ENCODE data around the gene HSH2D.
"Not testable (repeated sequence)": the region's sequence is repeated elsewhere in the genome, so short reads cannot be mapped to it uniquely, and the experiment has no call there.

Gene HSH2D

GRCh38 chr19:16119075-16119857 is 24.2 kb upstream of the HSH2D start:
- WGBS (ENCODE audit: insufficient coverage, insufficient read length), result no CpG with 5 or more reads among the region's 19 CpGs
- H3K4me3 ChIP-seq (ENCODE audit: low read length), result not testable (repeated sequence)

DNA sequence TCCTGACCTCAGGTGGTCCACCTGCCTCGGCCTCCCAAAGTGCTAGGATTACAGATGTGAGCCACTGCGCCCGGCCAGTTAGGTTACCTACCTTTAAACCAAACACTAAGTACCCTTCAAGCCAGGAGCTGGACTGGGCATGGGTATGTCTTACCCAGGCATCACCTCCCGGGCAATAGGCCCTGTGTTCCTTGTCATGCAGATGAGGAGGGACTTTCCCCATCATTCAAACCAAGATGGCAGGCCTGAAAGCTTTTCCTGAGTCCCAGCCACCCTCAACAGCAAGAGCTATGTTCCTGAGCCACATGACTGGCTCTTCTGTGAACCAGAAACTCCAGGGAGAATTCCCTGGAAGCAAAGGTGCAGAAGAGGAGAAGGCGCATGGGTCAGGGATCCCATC is 22.3 kb upstream of the HSH2D start:
- no peak for DNase-seq (ENCODE audit: low read depth, low spot score)
- Histone ChIP-seq H3K27me3 (ENCODE audit: control insufficient read depth, insufficient read depth, low read length) (no peaks in the 10 kb centered on the region), H3K27ac (ENCODE audit: low read length) (no peak overlapping the region), H3K4me3 (ENCODE audit: low read length) (no peak overlapping the region), H3K36me3 (ENCODE audit: control insufficient read depth, insufficient read depth, low read length) (peaks cover 43% of the 10 kb centered on the region), H3K9me3 (ENCODE audit: control insufficient read depth, insufficient read depth, low read length) (no peaks in the 10 kb centered on the region), H3K4me1 (ENCODE audit: control insufficient read depth, insufficient read depth, low read length) (no peaks in the 10 kb centered on the region; the same call in 1 of the 2 replicates)
- WGBS (ENCODE audit: insufficient coverage, insufficient read length), result no CpG with 5 or more reads among the region's 5 CpGs

More at GRCh38 chr19:16119075-16119857, 24.2 kb upstream of the HSH2D start:
- H3K4me1 ChIP-seq (ENCODE audit: control insufficient read depth, insufficient read depth, low read length); DNase-seq (ENCODE audit: low read depth, low spot score); H3K27ac ChIP-seq (ENCODE audit: low read length); H3K9me3 ChIP-seq (ENCODE audit: control insufficient read depth, insufficient read depth, low read length); H3K27me3 ChIP-seq (ENCODE audit: control insufficient read depth, insufficient read depth, low read length): not testable (repeated sequence)
- peaks cover 33% of the 10 kb centered on the region for H3K36me3 ChIP-seq (ENCODE audit: control insufficient read depth, insufficient read depth, low read length)

GRCh38 chr19:16121967-16122366 is 21.5 kb upstream of the HSH2D start:
- WGBS (ENCODE audit: insufficient coverage, insufficient read length), result no CpG with 5 or more reads among the region's 11 CpGs

GRCh38 chr19:16124953-16125352 is 18.5 kb upstream of the HSH2D start:
- Histone ChIP-seq H3K27me3 (ENCODE audit: control insufficient read depth, insufficient read depth, low read length) (no peaks in the 10 kb centered on the region), H3K27ac (ENCODE audit: low read length) (no peak overlapping the region), H3K36me3 (ENCODE audit: control insufficient read depth, insufficient read depth, low read length) (peaks cover 60% of the 10 kb centered on the region), H3K9me3 (ENCODE audit: control insufficient read depth, insufficient read depth, low read length) (no peaks in the 10 kb centered on the region), H3K4me3 (ENCODE audit: low read length) (no peak overlapping the region), H3K4me1 (ENCODE audit: control insufficient read depth, insufficient read depth, low read length) (no peaks in the 10 kb centered on the region; the same call in 1 of the 2 replicates)
- WGBS (ENCODE audit: insufficient coverage, insufficient read length), result no CpG with 5 or more reads among the region's 14 CpGs
- no peak for DNase-seq (ENCODE audit: low read depth, low spot score)

More at GRCh38 chr19:16121967-16122366, 21.5 kb upstream of the HSH2D start:
- no peak overlapping the region for H3K27ac ChIP-seq (ENCODE audit: low read length)
- H3K36me3 ChIP-seq (ENCODE audit: control insufficient read depth, insufficient read depth, low read length), result peaks cover 48% of the 10 kb centered on the region
- no peak for DNase-seq (ENCODE audit: low read depth, low spot score)
- no peak overlapping the region for H3K4me3 ChIP-seq (ENCODE audit: low read length)
- H3K9me3 ChIP-seq (ENCODE audit: control insufficient read depth, insufficient read depth, low read length), result no peaks in the 10 kb centered on the region
- no peaks in the 10 kb centered on the region for H3K27me3 ChIP-seq (ENCODE audit: control insufficient read depth, insufficient read depth, low read length)
- no peaks in the 10 kb centered on the region; the same call in 1 of the 2 replicates for H3K4me1 ChIP-seq (ENCODE audit: control insufficient read depth, insufficient read depth, low read length)

GRCh38 chr19:16125737-16126495 is 17.6 kb upstream of the HSH2D start:
- no peaks in the 10 kb centered on the region for H3K27me3 ChIP-seq (ENCODE audit: control insufficient read depth, insufficient read depth, low read length)

DNA sequence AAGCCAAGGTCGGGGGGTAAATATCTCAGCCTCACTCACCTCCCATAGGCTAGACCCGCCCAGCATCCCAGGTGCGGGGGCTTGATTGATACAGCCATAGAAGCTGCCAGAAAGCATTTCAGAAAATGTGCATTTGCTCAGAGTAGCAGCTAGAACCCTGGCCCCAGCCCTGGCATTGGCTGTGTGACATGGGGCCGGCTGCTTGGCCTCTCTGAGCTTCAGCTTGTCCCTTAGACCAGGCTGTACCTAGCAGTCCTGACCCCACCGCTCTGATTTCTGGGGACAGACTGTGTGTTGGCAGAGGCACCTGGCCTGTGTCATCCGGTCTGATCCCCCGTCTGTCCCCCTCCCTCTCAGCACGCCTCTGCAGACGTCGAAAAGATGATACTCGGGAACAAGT is 16.4 kb upstream of the HSH2D start:
- Histone ChIP-seq H3K36me3 (ENCODE audit: control insufficient read depth, insufficient read depth, low read length) (peaks cover 54% of the 10 kb centered on the region), H3K4me1 (ENCODE audit: control insufficient read depth, insufficient read depth, low read length) (no peaks in the 10 kb centered on the region; the same call in 1 of the 2 replicates), H3K27ac (ENCODE audit: low read length) (no peak overlapping the region), H3K9me3 (ENCODE audit: control insufficient read depth, insufficient read depth, low read length) (no peaks in the 10 kb centered on the region), H3K4me3 (ENCODE audit: low read length) (no peak overlapping the region), H3K27me3 (ENCODE audit: control insufficient read depth, insufficient read depth, low read length) (no peaks in the 10 kb centered on the region)
- no CpG with 5 or more reads among the region's 11 CpGs for WGBS (ENCODE audit: insufficient coverage, insufficient read length)
- DNase-seq (ENCODE audit: low read depth, low spot score), result no peak

More at GRCh38 chr19:16125737-16126495, 17.6 kb upstream of the HSH2D start:
- Histone ChIP-seq H3K4me1 (ENCODE audit: control insufficient read depth, insufficient read depth, low read length) (no peaks in the 10 kb centered on the region; the same call in 1 of the 2 replicates), H3K4me3 (ENCODE audit: low read length) (no peak overlapping the region), H3K36me3 (ENCODE audit: control insufficient read depth, insufficient read depth, low read length) (peaks cover 60% of the 10 kb centered on the region), H3K27ac (ENCODE audit: low read length) (no peak overlapping the region), H3K9me3 (ENCODE audit: control insufficient read depth, insufficient read depth, low read length) (no peaks in the 10 kb centered on the region)
- WGBS (ENCODE audit: insufficient coverage, insufficient read length), result no CpG with 5 or more reads among the region's 10 CpGs
- no peak for DNase-seq (ENCODE audit: low read depth, low spot score)

GRCh38 chr19:16127776-16128371 is 15.6 kb upstream of the HSH2D start:
- Histone ChIP-seq H3K9me3 (ENCODE audit: control insufficient read depth, insufficient read depth, low read length) (no peaks in the 10 kb centered on the region), H3K4me3 (ENCODE audit: low read length) (no peak overlapping the region), H3K27ac (ENCODE audit: low read length) (no peak overlapping the region), H3K36me3 (ENCODE audit: control insufficient read depth, insufficient read depth, low read length) (peaks cover 49% of the 10 kb centered on the region), H3K27me3 (ENCODE audit: control insufficient read depth, insufficient read depth, low read length) (no peaks in the 10 kb centered on the region), H3K4me1 (ENCODE audit: control insufficient read depth, insufficient read depth, low read length) (no peaks in the 10 kb centered on the region; the same call in 1 of the 2 replicates)
- DNase-seq (ENCODE audit: low read depth, low spot score), result no peak
- WGBS (ENCODE audit: insufficient coverage, insufficient read length), result no CpG with 5 or more reads among the region's 21 CpGs

DNA sequence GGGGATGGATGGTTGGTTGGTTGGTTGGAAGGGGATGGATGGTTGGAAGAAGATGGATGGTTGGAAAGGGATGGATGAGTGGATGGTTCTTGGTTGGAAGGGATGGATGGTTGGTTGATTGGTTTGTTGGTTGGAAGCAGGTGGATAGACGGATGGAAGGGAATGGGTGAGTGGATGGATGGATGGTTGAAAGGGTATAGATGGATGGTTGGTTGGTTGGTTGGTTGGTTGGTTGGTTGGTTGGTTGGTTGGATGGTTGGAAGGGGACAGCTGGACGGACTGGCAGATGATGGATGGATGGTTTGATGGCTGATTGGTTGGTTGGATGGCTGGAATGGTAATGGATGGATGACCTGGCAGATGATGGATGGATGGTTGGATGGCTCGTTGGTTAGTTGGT is 11.8 kb upstream of the HSH2D start:
- WGBS (ENCODE audit: insufficient coverage, insufficient read length), result 100% methylated on average over 3 of the region's 3 CpGs
- Histone ChIP-seq H3K4me3 (ENCODE audit: low read length) (no peak overlapping the region), H3K36me3 (ENCODE audit: control insufficient read depth, insufficient read depth, low read length) (peaks cover 40% of the 10 kb centered on the region), H3K27ac (ENCODE audit: low read length) (no peak overlapping the region), H3K27me3 (ENCODE audit: control insufficient read depth, insufficient read depth, low read length) (no peaks in the 10 kb centered on the region), H3K4me1 (ENCODE audit: control insufficient read depth, insufficient read depth, low read length) (no peaks in the 10 kb centered on the region), H3K9me3 (ENCODE audit: control insufficient read depth, insufficient read depth, low read length) (no peaks in the 10 kb centered on the region)
- no peak for DNase-seq (ENCODE audit: low read depth, low spot score)

DNA sequence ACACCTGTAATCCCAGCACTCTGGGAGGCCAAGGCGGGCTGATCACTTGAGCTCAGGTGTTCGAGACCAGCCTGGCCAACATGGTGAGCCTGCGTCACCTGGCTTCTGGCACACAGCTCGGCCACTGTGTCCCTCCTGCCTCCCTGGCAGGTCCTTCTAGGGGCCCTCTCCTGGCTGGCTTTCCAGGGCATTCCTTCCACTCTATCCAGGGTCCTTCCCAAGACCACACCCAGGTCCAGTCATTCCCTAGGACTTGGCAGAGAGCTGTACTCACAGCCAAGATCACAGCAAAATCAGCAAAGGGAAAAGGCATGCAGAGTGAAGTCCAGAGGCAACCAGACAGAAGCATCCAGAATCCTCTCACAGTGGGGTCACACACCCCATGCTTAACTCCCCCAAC is 9.7 kb upstream of the HSH2D start:
- no peaks in the 10 kb centered on the region for H3K4me1 ChIP-seq (ENCODE audit: control insufficient read depth, insufficient read depth, low read length)
- peaks cover 23% of the 10 kb centered on the region for H3K36me3 ChIP-seq (ENCODE audit: control insufficient read depth, insufficient read depth, low read length)
- DNase-seq (ENCODE audit: low read depth, low spot score), result no peak
- H3K4me3 ChIP-seq (ENCODE audit: low read length), result no peak overlapping the region
- H3K9me3 ChIP-seq (ENCODE audit: control insufficient read depth, insufficient read depth, low read length), result no peaks in the 10 kb centered on the region
- H3K27ac ChIP-seq (ENCODE audit: low read length), result no peak overlapping the region
- no CpG with 5 or more reads among the region's 4 CpGs for WGBS (ENCODE audit: insufficient coverage, insufficient read length)
- no peaks in the 10 kb centered on the region for H3K27me3 ChIP-seq (ENCODE audit: control insufficient read depth, insufficient read depth, low read length)

- Histone ChIP-seq H3K36me3 (ENCODE audit: control insufficient read depth, insufficient read depth, low read length) (peaks cover 18% of the 10 kb centered on the region), H3K27ac (ENCODE audit: low read length) (no peak overlapping the region), H3K27me3 (ENCODE audit: control insufficient read depth, insufficient read depth, low read length) (no peaks in the 10 kb centered on the region), H3K4me1 (ENCODE audit: control insufficient read depth, insufficient read depth, low read length) (no peaks in the 10 kb centered on the region), H3K9me3 (ENCODE audit: control insufficient read depth, insufficient read depth, low read length) (no peaks in the 10 kb centered on the region), H3K4me3 (ENCODE audit: low read length) (no peak overlapping the region)
- no CpG with 5 or more reads among the region's 7 CpGs for WGBS (ENCODE audit: insufficient coverage, insufficient read length)
- DNase-seq (ENCODE audit: low read depth, low spot score), result no peak
These were observed 9.0 kb upstream of the HSH2D start for GRCh38 chr19:16134510-16134909.

Measured in iPS DF 6.9 (cell line).